GM12872 (cell line): ENCODE results near the gene SULT1A2.

ENCODE experiments used
- CTCF ChIP-seq: IDR thresholded peaks from 3 replicates; pipeline ENCODE4 v1.5.1; 2011; ENCODE audit warnings: low read depth, mild to moderate bottlenecking, low read length, moderate library complexity; ENCODE audit not compliant: insufficient read depth

The SULT1A2 gene

GRCh38 chr16:28567292-28567691, 29.6 kb downstream of the SULT1A2 start:
- no peak for TF ChIP-seq CTCF

GRCh38 chr16:28563218-28563617, 33.6 kb downstream of the SULT1A2 start:
- no peak for TF ChIP-seq CTCF

- TF ChIP-seq CTCF, result no peak
Observed at GRCh38 chr16:28562199-28562598, 34.7 kb downstream of the SULT1A2 start.

- TF ChIP-seq CTCF, result no peak
Observed at GRCh38 chr16:28561557-28562187, 35.2 kb downstream of the SULT1A2 start.

GRCh38 chr16:28558456-28558855, 38.4 kb downstream of the SULT1A2 start:
- TF ChIP-seq CTCF, result no peak

- no peak for TF ChIP-seq CTCF
Observed at GRCh38 chr16:28556914-28557320, 39.9 kb downstream of the SULT1A2 start.

GRCh38 chr16:28555561-28555960, 41.3 kb downstream of the SULT1A2 start:
- TF ChIP-seq CTCF, result no peak
